K562 (cell line): ENCODE measurements around the gene AHSG. TPM values are rescaled to one million over a fixed set of nuclear protein-coding genes. Genes with fewer than 3 reads are reported as not detected.

Experiments used
- CHCHD3 ChIP-seq: fragments of 250-450 bp; sonication (Bioruptor Pico); IDR thresholded peaks from 2 replicates; pipeline ENCODE4 v2.1.2; 2022; ENCODE audit warnings: mild to moderate bottlenecking
- CREM ChIP-seq: IDR thresholded peaks from 2 replicates; pipeline ENCODE4 v1.6.1; 2014; ENCODE audit warnings: antibody characterized with exemption, low read depth
- HNRNPLL ChIP-seq: fragments of 200-400 bp; formaldehyde crosslinking; IDR thresholded peaks from 2 replicates; pipeline ENCODE4 v1.6.1; 2017; ENCODE audit warnings: low read length, low read depth, mild to moderate bottlenecking; ENCODE audit not compliant: poor library complexity, severe bottlenecking
- MAZ ChIP-seq, 2 experiments: fragments of 450-650 bp in 1 of 2; sonication (generic) in 1 of 2; formaldehyde crosslinking; IDR thresholded peaks in 1 of 2; conservative IDR thresholded peaks in 1 of 2; 2 replicates each; pipeline versions ENCODE4 v1.4.0 to v1.5.0; 2020; ENCODE audit warnings: mild to moderate bottlenecking in 1 of 2, missing genetic modification reagents in 1 of 2
- NFIC ChIP-seq: fragments of 450-650 bp; IDR thresholded peaks from 2 replicates; pipeline ENCODE4 v1.6.1; 2017; ENCODE audit warnings: mild to moderate bottlenecking, inconsistent platforms
- SMARCA5 ChIP-seq: fragments of 450-650 bp; IDR thresholded peaks from 2 replicates; pipeline ENCODE4 v1.6.1; 2016
- SMARCB1 ChIP-seq: IDR thresholded peaks from 2 replicates; pipeline ENCODE4 v1.6.1; 2011; ENCODE audit warnings: improper control_type of control experiment, low read depth; ENCODE audit not compliant: insufficient read length
- ZNF76 ChIP-seq: fragments of 250-450 bp; sonication (Bioruptor Pico); IDR thresholded peaks from 2 replicates; pipeline ENCODE4 v1.4.0; 2020; ENCODE audit warnings: mild to moderate bottlenecking, moderate library complexity, borderline replicate concordance
- polyA plus RNA-seq, 8 experiments: library from polyadenylated mRNA; depleted of rRNA in 4 of 8; stranded (reverse) in 5 of 8; unstranded in 3 of 8; fragments of >200 nt; fragmentation: Nextera tagmentation in 2 of 8; fragmentation: Illumina TruSeq in 1 of 8; extraction: Ambion mirVana in 2 of 8; extraction: Trizol in 1 of 8; gene quantifications; 2 replicates each; pipeline versions ENCODE4 v1.2.1 to v1.2.3, GENCODE V29; 2011 to 2014; ENCODE audit warnings: inconsistent platforms in 1 of 8, missing spikeins in 1 of 8
- total RNA-seq, 7 experiments: library from RNA; depleted of rRNA in 6 of 7; stranded (reverse); fragments of >200 nt in 6 of 7; fragmentation: Illumina TruSeq in 2 of 7; extraction: Trizol in 2 of 7; gene quantifications; 2 replicates each; pipeline versions ENCODE4 v1.2.1 to v1.2.3, GENCODE V29; 2011 to 2021; ENCODE audit warnings: low replicate concordance in 1 of 7
- TF ChIP-seq, protein P1 (sequence below): fragments of 450-650 bp; IDR thresholded peaks from 2 replicates; pipeline ENCODE4 v1.6.1; 2018; ENCODE audit not compliant: partially characterized antibody
- TF ChIP-seq, protein P2 (sequence below), 2 experiments: fragments of 450-650 bp in 1 of 2; sonication (generic) in 1 of 2; formaldehyde crosslinking in 1 of 2; IDR thresholded peaks; 2 replicates each; pipeline versions ENCODE4 v1.7.1 to v1.9.0; 2016 to 2022; ENCODE audit warnings: inconsistent platforms in 1 of 2, mild to moderate bottlenecking in 1 of 2, missing genetic modification reagents in 1 of 2
- TF ChIP-seq, protein P3 (sequence below): sonication (generic); formaldehyde crosslinking; IDR thresholded peaks from 2 replicates; pipeline ENCODE4 v1.8.1; 2023; ENCODE audit warnings: mild to moderate bottlenecking, missing genetic modification reagents

AHSG gene
- total and polyA plus RNA-seq, 9 of the 15 experiments (the other 6 are each of a cell fraction or from before 2014, with no cell fraction given): 0.69 TPM; not detected in 8

DNA sequence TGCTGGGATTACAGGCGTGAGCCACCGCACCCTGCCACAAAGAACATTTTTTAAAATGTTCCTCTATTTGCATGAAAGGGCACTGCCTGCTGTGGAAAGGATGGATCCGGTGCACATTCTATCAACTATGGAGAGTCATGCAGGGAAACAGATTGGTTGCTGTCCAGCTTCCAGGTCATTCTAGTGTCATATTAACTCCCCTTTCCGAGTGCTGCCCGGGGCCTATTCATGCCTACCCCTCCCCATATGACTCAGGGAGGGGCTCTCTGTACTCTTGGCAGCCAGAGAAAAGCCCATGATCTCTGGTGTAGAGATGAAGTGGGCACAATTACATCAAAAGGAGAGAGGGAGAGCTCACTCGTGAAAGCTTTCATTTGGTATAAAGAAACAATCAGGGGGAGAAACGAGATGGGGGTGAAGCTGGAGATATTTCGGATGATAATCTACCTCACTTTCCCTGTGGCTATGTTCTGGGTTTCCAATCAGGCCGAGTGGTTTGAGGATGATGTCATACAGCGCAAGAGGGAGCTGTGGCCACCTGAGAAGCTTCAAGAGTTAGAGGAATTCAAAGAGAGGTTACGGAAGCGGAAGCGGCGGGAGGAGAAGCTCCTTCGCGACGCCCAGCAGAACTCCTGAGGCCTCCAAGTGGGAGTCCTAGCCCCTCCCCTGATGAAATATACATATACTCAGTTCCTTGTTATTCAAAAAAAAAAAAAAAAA lies 16.1 kb upstream of the AHSG start (continued):
- TF ChIP-seq, protein P1, sequence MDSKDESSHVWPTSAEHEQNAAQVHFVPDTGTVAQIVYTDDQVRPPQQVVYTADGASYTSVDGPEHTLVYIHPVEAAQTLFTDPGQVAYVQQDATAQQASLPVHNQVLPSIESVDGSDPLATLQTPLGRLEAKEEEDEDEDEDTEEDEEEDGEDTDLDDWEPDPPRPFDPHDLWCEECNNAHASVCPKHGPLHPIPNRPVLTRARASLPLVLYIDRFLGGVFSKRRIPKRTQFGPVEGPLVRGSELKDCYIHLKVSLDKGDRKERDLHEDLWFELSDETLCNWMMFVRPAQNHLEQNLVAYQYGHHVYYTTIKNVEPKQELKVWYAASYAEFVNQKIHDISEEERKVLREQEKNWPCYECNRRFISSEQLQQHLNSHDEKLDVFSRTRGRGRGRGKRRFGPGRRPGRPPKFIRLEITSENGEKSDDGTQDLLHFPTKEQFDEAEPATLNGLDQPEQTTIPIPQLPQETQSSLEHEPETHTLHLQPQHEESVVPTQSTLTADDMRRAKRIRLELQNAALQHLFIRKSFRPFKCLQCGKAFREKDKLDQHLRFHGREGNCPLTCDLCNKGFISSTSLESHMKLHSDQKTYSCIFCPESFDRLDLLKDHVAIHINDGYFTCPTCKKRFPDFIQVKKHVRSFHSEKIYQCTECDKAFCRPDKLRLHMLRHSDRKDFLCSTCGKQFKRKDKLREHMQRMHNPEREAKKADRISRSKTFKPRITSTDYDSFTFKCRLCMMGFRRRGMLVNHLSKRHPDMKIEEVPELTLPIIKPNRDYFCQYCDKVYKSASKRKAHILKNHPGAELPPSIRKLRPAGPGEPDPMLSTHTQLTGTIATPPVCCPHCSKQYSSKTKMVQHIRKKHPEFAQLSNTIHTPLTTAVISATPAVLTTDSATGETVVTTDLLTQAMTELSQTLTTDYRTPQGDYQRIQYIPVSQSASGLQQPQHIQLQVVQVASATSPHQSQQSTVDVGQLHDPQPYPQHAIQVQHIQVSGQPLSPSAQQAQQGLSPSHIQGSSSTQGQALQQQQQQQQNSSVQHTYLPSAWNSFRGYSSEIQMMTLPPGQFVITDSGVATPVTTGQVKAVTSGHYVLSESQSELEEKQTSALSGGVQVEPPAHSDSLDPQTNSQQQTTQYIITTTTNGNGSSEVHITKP: no peak
- TF ChIP-seq SMARCB1: no peak
- no peak for TF ChIP-seq SMARCA5
- TF ChIP-seq CREM: 0 out of 2 replicates have a peak, but pooled peaks have one; percentile 22
- no peak for TF ChIP-seq CHCHD3 (CRISPR knock-in tag)
- TF ChIP-seq HNRNPLL: no peak
- TF ChIP-seq NFIC: no peak
- TF ChIP-seq MAZ (CRISPR knock-in tag; conservative IDR thresholded peaks at IDR 0.05 in 1 of 2, IDR thresholded peaks at IDR 0.05 in 1 of 2): peak; percentile 13 to 44; a peak in 2 of 4 replicates
- TF ChIP-seq, protein P2, sequence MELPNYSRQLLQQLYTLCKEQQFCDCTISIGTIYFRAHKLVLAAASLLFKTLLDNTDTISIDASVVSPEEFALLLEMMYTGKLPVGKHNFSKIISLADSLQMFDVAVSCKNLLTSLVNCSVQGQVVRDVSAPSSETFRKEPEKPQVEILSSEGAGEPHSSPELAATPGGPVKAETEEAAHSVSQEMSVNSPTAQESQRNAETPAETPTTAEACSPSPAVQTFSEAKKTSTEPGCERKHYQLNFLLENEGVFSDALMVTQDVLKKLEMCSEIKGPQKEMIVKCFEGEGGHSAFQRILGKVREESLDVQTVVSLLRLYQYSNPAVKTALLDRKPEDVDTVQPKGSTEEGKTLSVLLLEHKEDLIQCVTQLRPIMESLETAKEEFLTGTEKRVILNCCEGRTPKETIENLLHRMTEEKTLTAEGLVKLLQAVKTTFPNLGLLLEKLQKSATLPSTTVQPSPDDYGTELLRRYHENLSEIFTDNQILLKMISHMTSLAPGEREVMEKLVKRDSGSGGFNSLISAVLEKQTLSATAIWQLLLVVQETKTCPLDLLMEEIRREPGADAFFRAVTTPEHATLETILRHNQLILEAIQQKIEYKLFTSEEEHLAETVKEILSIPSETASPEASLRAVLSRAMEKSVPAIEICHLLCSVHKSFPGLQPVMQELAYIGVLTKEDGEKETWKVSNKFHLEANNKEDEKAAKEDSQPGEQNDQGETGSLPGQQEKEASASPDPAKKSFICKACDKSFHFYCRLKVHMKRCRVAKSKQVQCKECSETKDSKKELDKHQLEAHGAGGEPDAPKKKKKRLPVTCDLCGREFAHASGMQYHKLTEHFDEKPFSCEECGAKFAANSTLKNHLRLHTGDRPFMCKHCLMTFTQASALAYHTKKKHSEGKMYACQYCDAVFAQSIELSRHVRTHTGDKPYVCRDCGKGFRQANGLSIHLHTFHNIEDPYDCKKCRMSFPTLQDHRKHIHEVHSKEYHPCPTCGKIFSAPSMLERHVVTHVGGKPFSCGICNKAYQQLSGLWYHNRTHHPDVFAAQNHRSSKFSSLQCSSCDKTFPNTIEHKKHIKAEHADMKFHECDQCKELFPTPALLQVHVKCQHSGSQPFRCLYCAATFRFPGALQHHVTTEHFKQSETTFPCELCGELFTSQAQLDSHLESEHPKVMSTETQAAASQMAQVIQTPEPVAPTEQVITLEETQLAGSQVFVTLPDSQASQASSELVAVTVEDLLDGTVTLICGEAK (IDR thresholded peaks at IDR 0.05): peak; percentile 65; the same call in 1 of the 2 replicates
- TF ChIP-seq, protein P2 (CRISPR knock-in tag; IDR thresholded peaks at IDR 0.05): no peak
- TF ChIP-seq, protein P3, sequence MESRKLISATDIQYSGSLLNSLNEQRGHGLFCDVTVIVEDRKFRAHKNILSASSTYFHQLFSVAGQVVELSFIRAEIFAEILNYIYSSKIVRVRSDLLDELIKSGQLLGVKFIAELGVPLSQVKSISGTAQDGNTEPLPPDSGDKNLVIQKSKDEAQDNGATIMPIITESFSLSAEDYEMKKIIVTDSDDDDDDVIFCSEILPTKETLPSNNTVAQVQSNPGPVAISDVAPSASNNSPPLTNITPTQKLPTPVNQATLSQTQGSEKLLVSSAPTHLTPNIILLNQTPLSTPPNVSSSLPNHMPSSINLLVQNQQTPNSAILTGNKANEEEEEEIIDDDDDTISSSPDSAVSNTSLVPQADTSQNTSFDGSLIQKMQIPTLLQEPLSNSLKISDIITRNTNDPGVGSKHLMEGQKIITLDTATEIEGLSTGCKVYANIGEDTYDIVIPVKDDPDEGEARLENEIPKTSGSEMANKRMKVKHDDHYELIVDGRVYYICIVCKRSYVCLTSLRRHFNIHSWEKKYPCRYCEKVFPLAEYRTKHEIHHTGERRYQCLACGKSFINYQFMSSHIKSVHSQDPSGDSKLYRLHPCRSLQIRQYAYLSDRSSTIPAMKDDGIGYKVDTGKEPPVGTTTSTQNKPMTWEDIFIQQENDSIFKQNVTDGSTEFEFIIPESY (CRISPR knock-in tag): 0 out of 2 replicates have a peak, but pooled peaks have one; percentile 24
- no peak for TF ChIP-seq ZNF76 (CRISPR knock-in tag)
